HG02938 (cell line): Measurements from ENCODE around the gene MCUR1.
"Not testable (repeated sequence)": the region's sequence is repeated elsewhere in the genome, so short reads cannot be mapped to it uniquely, and the experiment has no call there.

Experiments used
- ATAC-seq: cut with Tn5 transposase; IDR thresholded peaks from one replicate; pipeline ENCODE4 v1.9.1; 2021; ENCODE audit warnings: mild to moderate bottlenecking, moderate library complexity; ENCODE audit not compliant: unreplicated experiment

Gene MCUR1, protein sequence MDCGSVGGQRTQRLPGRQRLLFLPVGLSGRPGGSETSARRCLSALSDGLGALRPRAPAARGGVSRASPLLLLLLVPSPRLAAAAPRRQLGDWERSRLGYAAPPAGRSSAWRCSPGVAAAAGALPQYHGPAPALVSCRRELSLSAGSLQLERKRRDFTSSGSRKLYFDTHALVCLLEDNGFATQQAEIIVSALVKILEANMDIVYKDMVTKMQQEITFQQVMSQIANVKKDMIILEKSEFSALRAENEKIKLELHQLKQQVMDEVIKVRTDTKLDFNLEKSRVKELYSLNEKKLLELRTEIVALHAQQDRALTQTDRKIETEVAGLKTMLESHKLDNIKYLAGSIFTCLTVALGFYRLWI

DNA sequence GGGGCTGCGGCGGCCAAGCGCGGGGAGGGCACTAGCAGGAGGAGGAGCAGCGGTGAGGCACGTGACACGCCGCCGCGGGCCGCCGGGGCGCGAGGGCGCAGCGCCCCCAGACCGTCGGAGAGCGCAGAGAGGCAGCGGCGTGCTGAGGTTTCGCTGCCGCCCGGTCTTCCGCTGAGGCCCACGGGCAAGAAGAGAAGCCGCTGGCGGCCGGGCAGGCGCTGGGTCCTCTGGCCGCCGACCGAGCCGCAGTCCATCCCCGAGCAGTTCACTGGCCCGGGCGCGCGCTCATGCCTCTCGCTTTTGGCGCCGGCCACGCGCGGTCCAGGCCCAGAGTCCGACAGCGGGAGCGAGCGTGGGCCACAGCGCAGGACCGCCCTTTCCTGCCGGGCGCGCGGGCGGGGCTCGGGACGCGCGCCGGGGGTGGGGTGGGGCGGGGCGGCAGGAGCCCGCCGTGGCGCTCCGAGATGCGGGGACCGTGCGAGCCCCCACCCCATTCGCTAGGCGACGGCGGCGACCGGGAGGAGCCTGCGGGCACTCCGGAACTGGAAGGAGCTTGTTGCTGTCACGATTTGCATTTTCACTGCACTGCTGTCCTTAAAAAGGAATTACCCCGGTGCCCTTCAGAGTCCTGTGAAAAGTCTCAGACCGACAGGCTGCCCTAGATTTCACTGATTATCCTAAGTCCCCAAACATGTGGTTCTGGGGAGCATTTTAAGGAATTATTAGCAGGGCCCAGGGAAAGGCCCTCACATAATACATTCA is at the start of gene MCUR1:
Gene MCUR1 (minus strand): TSS at position 382 of the 762 bp plus-strand sequence. CDS start 128 bp downstream, at position 254.
- ATAC-seq = peak; percentile 78

DNA sequence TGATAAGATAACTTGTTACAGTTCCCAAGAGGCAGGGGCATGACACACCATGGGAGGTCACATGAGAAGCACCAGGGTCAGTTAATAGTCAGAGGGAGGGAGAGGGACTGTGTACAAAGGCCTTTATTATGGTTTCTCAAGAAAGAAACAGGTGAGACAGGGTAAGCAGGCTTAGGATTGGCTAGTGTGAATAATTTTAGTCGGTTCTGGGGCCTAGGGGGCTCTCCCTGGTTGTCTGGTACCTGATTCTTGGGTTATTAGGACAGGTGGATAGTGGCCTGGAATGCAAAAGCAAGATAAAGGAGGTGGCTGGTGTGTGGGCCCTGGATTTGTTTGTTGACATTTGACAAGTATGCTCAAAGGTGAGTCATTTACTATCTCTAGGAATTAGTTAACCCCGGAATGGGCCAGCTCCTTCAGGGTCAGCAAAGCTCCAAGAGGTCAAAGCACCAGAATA is 49.4 kb upstream of the MCUR1 start:
- ATAC-seq = no peak

DNA sequence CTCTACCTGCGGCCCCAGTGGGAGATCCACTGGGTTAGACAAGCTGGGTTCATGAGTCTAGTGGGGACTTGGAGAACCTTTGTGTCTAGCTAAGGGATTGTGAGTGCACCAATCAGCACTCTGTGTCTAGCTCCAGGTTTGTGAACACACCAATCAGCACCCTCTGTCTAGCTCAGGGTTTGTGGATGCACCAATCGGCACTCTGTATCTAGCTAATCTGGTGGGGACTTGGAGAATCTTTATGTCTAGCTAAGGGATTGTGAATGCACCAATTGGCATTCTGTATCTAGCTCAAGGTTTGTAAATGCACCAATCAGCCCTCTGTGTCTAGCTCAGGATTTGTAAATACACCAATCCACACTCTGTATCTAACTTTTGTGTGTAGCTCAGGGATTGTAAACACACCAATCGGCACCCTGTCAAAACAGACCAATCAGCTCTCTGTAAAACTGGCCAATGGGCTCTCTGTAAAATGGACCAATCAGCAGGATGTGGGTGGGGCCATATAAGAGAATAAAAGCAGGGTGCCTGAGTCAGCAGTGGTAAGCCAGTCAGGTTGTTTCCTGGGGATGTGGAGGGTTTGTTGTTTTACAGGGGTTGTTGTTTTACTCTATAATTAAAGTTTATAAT is 46.3 kb upstream of the MCUR1 start:
- not testable (repeated sequence) for ATAC-seq

DNA sequence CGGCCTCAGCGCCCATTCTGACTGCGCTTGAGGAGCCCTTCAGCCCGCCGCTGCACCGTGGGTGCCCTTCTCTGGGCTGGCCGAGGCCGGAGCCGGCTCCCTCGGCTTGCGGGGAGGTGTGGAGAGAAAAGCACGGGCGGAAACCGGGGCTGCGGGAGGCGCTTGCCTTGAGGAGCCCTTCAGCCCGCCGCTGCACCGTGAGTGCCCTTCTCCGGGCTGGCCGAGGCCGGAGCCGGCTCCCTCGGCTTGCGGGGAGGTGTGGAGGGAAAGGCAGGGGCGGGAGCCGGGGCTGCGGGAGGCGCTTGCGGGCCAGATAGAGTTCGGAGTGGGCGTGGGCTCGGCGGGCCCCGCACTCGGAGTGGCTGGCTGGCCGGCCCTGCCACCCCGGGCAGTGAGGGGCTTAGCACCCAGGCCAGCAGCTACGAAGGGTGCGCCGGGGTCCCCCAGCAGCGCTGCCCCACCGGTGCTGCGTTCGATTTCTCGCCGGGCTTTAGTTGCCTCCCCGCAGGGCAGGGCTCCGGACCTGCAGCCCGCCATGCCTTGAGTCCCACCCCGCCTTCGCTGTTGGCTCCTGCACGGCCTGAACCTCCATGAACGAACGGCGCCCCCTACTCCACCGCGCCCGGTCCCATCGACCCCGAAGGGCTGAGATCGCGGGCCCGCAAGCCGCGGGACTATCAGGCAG is 45.7 kb upstream of the MCUR1 start:
- no peak for ATAC-seq

DNA sequence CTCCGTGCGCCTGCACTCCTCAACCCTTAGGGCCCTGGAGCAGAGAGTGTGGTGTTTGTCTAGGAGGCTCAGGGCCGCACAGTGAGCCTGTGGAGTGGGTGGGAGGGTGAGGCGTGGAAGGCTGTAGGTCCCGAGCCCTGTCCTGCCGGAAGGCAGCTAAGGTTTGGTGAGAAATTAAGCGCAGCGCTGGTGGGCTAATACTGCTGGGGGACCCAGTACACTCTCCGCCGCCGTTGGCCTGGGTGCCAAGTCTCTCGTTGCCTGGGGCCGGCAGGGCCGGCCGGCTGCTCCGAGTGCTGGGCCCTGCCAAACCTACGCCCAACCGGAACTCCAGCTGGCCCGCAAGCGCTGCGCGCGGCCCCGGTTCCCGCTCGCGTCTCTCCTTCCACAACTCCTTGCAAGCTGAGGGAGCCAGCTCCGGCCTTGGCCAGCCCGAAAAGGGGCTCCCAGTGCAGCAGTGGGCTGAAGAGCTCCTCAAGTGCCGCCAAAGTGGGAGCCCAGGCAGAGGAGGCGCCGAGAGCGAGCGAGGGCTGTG is 40.4 kb upstream of the MCUR1 start:
- no peak for ATAC-seq

DNA sequence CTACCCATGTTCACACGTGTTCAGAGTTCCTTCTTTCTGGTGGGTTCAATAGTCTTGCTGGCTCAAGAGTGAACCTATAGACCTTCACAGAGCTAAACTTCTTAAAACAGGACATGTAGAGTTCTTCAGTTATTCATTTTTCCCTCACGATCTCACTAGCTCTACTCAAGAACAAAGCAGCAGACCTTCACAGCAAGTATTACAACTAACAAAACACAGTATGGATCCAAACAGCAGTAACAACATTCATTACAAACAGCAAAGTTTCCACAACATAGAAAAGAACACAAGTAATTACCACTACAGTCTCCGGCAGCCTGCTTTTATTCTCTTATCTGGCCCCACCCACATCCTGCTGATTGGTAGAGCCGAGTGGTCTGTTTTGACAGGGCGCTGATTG is 39.5 kb upstream of the MCUR1 start:
- ATAC-seq = no peak

DNA sequence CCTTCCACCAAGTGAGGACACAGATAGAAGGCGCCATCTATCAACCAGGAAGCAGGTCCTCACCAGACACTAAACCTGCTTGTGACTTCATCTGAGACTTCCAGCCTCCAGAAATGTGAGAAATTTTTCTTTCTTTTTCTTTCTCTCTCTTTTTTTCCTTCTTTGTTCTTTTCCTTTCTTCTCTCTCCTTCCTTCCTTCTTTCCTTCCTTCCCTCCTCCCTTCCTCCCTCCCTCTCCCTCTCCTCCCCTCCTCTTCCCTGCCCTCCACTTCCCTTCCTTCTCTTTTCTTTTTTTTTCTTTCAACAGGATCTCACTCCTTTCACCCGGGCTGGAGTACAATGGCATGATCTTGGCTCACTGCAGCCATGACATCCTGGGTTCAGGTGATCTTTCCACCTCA is 37.4 kb upstream of the MCUR1 start:
- ATAC-seq = no peak

DNA sequence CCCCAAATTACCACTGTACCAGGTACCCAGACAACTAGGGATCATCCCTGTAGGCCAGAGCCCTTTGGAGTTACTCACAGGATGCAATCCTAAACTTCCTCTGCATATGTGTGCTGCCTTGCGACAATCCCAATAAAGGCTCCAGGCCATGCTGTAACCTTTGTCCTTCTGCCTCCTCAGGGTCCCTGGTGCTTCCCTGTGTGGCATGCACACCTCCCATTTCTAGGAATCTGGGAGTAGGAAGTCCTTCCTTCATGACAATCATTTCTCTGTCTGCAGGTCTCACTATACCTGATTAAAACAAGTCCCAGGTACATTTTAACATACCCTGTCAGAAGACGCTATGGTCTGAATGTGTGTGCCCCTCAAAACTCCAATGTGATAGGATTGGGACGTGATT is 37.0 kb upstream of the MCUR1 start:
- no peak for ATAC-seq

DNA sequence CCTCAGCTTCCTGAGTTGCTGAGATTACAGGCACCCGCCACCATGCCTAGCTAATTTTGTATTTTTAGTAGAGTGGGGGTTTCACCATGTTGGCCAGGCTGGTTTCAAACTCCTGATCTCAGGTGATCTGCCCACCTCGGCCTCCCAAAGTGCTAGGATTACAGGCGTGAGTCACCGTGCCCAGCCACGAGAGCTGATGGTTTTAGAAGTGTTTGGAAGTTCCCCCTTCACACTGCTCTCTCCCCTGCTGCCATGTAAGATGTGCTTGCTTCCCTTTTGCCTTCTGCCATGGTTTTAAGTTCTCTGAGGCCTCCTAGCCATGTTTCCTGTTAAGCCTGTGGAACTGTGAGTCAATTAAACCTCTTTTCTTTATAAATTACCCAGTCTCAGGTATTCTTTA is 36.3 kb upstream of the MCUR1 start:
- not testable (repeated sequence) for ATAC-seq

DNA sequence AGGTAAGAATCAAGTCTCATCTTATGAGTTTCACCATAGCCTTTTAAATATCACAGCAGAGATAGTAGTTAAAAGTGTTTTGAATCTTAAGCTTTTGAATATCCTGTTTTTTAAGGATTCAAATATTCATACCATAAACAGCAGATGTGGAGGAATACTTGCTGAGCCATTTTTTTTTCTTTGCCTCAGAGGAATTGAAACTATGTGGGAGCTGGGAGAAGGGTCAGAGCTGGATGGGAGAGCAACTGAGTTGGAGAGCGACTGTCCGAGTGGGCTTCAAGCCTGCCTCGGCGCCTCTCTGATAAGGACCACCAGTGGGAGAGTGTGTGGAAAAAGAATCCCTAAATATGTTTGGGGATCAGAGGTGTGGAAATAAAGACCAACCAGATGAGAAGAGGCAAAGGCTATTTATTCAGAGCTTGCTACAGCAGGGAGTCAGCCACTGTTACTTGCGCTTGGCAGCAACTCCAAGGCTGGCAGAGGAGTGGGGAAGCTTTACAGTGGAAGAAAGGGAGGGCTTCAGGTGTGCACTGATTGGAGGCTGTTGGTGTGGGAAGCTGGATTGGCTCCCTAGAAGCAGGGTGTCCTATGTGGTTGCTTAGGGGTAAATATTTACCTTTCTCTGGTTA is 34.3 kb upstream of the MCUR1 start:
- ATAC-seq = no peak

DNA sequence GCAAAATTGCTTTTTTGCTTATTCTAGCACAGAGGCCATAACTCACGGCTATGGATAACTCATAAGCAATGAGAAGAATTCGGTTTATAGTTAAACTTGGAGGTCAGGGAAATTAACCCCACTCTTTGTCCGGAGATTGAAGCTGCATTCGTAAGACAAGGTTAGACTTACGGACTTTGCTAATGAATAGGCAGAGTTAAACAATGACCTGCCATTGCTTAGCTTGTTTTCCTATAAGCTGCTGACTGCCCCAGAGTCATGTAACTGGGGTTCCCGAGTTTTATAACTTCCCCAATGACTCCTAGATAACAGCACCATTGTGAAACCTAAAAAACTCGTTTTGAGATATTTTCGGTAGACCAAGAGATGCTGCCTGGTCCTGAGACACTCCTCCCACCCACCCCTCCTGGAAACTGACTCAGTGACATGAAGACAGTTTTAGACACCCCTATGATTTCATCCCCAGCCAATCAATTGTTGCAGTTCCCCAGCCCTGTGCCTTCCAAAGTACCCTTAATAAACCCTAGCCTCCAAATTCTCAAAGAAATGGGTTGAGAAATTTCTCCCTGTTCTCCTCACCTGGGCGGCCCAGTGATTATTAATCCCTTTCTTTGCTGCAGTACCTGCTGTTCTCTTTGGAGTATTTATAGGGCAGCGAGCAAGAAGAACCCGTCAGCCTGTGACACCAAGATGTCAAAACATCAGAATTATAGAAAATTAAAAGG is 33.1 kb upstream of the MCUR1 start:
- ATAC-seq = no peak

DNA sequence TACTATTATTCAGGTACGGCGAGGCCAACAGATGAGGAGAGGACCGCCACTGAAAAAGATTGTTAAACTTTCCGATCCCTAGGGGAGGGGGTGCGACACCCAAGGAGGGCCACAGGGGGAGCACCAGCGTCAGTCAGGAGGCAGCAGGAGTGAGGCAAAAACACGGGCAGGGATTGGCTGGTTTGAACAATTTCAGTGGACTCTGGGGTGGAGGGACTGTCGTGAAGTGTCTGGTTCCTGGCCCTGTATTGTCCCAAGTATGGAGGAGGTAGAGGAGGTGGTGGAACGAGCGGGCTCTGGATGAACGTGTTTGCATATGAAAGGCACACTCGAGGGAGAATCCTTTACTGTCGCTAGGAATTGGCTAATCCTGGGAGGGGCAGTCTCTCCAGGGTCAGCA is 32.5 kb upstream of the MCUR1 start:
- no peak for ATAC-seq

DNA sequence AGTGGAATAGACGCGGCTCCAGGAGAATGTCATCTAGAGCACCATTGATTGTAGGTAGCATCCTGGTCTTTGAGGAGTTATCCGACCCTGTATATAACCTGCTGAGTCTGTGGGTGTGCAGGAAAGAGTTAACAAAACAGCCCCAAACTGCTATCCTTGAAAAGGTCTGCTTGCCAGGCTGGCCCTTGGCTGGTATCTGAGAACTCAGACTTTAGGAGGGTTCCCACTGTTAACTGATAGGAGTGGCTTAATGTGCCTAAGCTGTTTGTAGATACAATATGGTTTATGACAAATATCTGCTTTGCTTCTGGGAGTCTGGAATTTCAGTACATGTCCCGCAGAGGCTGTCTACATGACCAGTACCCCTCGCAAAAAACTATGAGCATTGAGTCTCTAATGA is 27.6 kb upstream of the MCUR1 start:
- no peak for ATAC-seq

DNA sequence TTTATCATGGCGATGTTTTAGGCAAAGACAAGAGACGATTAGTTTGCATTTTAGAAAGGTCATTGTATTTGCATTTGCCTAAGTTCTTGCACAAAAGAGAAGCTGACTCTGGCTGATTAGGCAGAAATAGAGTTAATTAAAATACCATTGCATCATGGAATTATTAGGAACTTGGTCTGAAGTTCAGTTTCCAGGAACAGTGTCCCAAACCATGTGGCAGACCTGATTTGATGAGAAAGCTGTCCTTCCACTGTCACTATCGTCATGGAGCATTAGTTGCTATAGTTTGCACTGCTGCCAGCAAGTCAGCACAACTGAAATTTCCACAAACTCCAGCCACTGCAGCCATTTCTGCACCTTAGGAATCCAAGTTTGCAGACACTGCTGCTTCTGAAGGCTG is 24.3 kb upstream of the MCUR1 start:
- no peak for ATAC-seq

DNA sequence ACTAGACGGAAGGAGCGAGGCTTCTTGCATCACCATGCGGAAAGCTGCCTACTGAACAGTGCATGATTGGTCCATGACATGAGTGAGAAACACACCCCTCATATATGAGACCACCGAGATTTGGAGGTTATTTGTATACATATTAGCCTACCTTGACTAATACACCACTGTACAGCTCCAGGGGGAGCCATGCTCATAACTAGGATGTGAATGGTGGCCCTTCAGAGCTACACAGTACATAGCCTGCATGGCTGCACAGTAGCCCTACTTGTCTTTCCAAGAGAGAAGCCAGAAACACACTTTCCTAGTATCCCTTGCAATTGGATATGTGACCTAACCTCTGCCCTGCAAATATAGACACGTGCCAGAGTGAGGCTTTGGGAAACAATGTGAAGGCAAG is 21.8 kb upstream of the MCUR1 start:
- ATAC-seq = no peak

DNA sequence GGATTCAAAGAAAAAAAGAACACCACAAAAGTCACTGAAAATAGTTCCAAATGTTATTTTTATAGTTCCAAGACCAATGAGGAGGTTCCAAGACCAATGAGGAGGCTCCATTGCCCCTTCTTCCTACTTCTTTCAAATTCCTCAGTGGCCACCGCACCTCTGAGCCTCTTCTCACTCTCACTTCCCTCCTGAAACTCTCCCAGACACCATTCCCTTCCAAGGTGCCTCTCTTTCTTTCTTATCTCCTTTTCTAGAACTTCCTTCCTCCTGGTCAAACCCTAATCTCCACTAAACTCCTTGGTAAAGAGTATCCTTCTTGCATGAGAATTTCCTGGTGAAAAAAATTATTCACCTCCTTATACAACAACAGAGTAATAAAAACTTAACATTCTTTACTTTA is 20.4 kb upstream of the MCUR1 start:
- ATAC-seq = no peak

DNA sequence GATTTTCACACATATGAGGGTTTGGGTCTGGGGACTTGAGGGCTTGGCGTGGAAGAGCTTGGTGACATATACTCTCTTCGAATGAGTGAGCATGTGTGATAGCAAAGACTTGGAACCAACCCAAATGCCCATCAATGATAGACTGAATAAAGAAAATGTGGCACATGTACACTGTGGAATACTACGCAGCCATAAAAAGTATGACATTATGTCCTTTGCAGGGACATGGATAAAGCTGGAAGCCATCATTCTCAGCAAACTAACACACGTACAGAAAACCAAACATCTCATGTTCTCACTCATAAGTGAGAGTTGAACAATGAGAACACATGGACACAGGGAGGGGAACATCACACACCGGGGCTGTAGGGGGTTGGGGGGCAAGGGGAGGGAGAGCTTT is 19.7 kb upstream of the MCUR1 start:
- ATAC-seq = not testable (repeated sequence)

DNA sequence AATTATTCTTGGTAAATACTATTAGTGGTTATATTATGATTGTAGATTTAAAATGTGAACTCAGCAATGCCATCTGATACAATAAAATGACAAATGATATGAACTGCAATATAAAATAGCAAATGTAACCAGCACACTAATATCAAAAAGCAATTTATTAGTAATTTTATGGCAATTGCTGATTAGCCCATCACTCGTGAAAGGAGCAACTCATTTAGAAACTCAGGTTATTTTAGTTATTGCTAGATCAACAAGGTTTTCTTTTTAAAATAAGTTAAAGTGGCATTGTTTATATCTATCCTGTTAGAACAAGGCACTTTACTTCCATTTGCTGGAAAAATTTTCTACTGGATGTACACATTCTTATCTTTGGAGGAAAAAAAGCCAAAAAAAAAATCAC is 18.4 kb upstream of the MCUR1 start:
- no peak for ATAC-seq

DNA sequence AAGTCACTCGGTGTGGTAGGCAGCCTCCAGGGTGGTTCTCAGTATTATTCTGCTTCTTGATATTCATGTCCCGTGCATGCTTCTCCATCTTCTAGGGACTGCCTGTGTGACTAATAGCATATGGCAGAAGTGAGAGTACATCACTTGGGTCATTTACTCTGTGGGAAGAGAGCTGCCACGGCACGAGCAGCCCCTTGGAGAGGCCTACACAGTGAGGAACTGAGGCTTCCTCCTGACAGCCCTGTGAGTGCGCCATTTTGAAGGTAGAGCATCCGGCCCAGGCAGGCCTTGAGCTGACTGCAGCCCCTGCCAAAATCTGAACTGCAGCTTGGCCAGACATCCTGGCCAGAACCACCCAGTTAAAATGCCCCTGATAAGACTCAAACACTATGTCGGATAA is 17.3 kb upstream of the MCUR1 start:
- ATAC-seq = no peak

DNA sequence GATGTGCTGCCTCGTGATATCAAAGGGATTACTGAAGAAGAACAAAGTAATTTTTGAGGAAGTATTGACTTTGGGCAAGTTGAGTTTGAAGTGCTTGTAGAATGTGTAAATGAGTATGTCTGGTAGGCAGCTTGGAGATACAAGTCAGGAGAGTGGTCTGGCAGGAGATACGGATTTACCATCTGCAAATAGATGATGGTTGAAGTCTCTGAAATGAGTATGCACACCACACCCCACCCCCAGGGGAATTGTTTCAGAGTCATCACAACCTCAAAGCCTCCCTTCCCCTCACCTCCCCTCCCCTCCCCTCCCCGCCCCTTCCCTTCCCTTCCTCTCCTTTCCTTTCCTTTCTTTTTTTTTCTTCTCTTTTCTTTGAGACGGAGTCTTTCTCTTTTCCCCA is 16.4 kb upstream of the MCUR1 start:
- no peak for ATAC-seq
